ENCODE measurements around the gene CDKN2AIP.
"Not testable (repeated sequence)": the region's sequence is repeated elsewhere in the genome, so short reads cannot be mapped to it uniquely, and the experiment has no call there.

CDKN2AIP gene

DNA sequence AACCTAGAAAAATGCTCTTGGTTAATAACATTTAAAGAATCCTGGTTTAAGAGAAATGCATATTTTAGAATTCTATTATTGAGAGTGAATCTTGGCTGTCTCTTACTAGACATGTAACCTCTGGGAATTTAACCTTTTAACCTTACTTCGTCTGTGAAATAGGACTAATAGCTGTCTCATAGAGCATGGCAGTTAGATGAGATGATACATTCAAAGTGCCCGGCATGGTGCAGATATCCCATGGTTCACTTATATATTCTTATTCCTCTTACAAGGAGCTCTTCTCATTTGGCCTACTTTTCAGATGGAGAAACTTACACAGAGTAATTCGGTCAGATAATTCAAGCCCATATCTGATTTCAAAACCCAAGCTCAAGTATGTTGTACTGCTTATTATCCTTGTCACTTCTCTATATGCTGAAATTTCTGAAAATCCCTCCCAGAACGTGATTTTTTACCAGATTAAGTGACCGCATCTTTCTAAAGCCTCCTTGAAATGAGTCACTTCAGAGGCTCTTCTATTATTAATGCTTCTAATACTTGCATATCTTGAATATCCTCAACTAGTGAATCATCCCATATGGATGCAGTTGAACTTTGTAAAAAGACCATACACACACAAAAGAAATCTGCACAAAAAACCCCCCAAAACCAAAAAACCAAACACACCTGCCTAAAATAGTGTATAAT, 4.9 kb downstream of the CDKN2AIP start:
- DNase-seq, result no peak

- no peak for DNase-seq
These were observed 5.7 kb downstream of the CDKN2AIP start for GRCh38 chr4:183450108-183450507.

- DNase-seq, result peak in 2 of 4 experiments; percentile 28 to 34
These were observed 11.2 kb downstream of the CDKN2AIP start for GRCh38 chr4:183455431-183456195.

DNA sequence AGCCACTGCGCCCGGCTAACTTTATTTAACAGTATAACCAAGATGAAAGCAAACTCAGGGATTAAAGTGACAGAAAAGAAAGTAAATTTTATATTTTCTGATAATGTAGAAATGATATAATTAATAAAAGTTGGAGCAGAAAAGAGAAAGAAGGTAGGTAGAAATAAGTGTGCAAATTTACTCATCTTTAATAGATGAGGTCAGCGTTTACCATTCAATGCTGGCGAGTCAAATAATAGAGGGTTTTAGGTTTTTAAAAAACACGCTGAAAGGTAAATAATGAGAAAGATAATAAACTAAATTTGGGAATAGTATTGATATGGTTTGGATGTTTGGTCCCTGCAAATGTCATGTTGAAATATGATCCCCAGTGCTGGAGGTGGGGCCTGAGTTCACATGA, 13.6 kb downstream of the CDKN2AIP start:
- no peak for DNase-seq

- not testable (repeated sequence) for DNase-seq
These were observed 19.6 kb downstream of the CDKN2AIP start for GRCh38 chr4:183463903-183464619.

GRCh38 chr4:183465879-183466278, 21.4 kb downstream of the CDKN2AIP start:
- DNase-seq, result peak; percentile 52 to 80 (median 72)

DNA sequence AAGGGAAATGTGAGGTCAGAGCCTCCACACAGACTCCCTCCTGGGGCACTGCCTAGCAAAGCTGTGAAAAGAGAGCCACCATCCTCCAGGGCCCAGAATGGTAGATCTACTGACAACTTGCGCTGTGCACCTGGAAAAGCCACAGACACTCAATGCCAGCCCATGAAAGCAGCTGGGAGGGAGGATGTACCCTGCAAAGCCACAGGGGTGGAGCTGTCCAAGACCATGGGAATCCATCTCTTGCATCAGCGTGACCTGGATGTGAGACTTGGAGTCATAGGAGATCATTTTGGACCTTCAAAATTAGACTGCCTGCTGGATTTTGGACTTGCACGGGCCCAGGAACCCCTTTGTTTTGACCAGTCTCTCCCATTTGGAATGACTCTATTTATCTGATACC, 22.8 kb downstream of the CDKN2AIP start:
- no peak for DNase-seq

GRCh38 chr4:183468210-183469095, 24.0 kb downstream of the CDKN2AIP start:
- no peak for DNase-seq

- peak; percentile 61 to 86 (median 76) for DNase-seq
These were observed 24.8 kb downstream of the CDKN2AIP start for GRCh38 chr4:183469285-183469684.

- peak in 2 of 4 experiments; percentile 26 to 44 for DNase-seq
These were observed 25.5 kb downstream of the CDKN2AIP start for GRCh38 chr4:183469936-183470335.

- DNase-seq, result no peak
These were observed 26.4 kb downstream of the CDKN2AIP start for GRCh38 chr4:183470821-183471220.

DNA sequence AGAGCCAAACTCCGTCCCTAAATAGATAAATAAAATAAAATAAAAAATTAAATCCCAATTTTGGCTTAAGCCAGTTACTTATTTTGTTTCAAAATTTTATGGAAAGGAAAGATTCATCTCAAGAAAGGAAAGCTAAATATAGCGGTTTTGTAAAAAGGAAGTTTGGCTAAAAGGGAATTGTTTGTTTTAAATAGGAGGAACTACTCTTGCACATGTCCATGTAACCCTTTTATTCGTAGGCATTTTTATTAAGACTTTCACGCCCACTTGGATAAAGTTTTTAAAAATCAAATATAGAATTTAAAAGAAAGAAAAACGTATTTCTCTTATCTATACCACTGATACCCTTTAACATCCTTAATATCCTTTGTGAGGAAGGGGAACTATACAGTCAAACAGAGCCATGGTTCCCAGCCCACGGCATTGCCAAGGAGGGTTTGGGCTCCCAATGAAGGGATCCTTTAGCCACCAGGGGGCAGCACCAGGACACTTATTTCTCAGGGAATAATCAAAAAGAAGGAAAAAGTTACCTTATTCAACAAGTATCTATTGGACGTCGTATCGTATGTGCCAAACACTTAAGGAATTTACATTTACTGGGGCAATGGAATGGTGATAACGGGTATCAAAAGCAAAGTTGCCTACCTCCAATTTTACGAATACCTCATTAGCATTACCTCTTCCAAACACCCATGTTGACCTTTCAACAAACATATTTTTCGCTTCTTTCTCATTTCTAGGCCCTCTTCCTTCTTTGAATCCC, 27.7 kb downstream of the CDKN2AIP start:
- peak; percentile 89 to 96 (median 94) for DNase-seq

- no peak for DNase-seq
These were observed 33.7 kb downstream of the CDKN2AIP start for GRCh38 chr4:183478123-183478522.

DNA sequence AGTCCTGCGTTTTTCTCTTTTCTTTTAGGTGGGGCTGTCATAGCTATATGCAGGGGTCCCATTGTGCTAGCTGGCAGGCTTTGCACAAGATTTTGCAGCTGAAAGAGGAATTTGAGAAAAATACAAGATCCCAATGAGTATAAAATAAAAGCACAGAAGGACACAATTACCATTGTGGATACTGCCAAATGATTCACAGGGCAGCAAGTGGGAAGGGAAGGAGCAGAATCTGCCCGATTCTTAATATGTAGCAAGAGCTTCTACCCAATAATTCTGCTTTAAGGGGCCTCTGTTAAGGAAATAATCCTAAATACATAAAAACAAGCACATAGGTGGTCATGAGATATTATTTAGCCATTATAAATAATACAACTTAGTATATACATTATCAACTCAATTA, 34.5 kb downstream of the CDKN2AIP start:
- no peak for DNase-seq

GRCh38 chr4:183482515-183483095, 38.2 kb downstream of the CDKN2AIP start:
- DNase-seq, result not testable (repeated sequence)

DNA sequence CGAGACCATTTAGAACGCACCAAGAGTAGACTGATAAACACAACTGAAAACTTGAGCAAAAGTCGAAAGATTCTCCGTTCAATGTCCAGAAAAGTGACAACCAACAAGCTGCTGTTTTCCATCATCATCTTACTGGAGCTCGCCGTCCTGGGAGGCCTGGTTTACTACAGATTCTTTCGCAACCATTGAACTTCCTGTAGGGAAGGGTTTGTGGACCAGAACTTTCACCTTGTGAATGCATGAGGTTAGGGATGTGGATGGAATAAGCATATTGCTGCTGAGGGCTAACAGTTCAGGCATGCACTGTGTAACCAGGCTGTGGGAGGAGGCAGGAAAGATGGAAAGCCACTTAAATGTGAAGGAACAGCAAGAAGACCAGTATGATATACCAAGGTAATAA, 39.6 kb downstream of the CDKN2AIP start:
- no peak for DNase-seq

DNA sequence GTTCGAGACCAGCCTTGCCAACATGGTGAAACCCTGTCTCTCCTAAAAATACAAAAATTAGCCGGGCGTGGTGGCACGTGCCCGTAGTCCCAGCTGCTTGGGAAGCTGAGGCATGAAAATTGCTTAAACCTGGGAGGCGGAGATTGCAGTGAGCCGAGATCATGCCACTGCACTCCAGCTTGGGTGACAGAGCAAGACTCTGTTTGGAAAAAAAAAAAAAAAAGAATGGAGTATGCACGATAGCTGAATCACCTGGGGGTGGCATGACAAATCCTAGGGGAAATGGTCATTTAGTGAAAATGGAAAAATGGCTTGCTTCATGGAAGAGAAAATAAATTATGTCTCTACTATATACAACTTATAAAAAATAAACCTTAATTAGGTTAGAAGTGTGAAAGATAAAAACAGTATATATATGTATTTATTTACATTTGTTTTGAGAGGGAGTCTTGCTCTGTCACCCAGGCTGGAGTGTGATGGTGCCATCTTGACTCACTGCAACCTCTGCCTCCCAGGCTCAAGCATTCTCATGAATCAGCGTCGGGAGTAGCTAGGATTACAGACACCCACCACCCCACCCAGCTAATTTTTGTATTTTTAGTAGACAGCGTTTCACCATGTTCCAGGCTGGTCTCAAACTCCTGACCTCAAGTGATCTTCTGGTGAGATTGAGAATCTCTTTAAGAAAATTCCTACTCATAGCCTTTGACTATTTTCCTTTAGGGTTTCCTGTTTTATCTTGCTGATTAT, 41.1 kb downstream of the CDKN2AIP start:
- DNase-seq, result no peak

GRCh38 chr4:183492791-183493222, 48.4 kb downstream of the CDKN2AIP start:
- no peak for DNase-seq

GRCh38 chr4:183493246-183493645, 48.8 kb downstream of the CDKN2AIP start:
- no peak for DNase-seq

- no peak for DNase-seq
These were observed 50.7 kb downstream of the CDKN2AIP start for GRCh38 chr4:183495184-183495583.
